Astrocyte (in vitro differentiated cells and primary cell): ENCODE measurements around the gene HOXD13.

Experiments
- EZH2 ChIP-seq: IDR thresholded peaks from 2 replicates; pipeline ENCODE4 v1.6.1; 2012; ENCODE audit warnings: mild to moderate bottlenecking, low read length, inconsistent platforms; ENCODE audit not compliant: insufficient read depth
- TF ChIP-seq, protein P1 (sequence below): IDR thresholded peaks from 2 replicates; pipeline ENCODE4 v1.5.1; 2011; ENCODE audit warnings: low read depth, mild to moderate bottlenecking, inconsistent platforms, low read length, moderate library complexity; ENCODE audit not compliant: insufficient read depth

DNA sequence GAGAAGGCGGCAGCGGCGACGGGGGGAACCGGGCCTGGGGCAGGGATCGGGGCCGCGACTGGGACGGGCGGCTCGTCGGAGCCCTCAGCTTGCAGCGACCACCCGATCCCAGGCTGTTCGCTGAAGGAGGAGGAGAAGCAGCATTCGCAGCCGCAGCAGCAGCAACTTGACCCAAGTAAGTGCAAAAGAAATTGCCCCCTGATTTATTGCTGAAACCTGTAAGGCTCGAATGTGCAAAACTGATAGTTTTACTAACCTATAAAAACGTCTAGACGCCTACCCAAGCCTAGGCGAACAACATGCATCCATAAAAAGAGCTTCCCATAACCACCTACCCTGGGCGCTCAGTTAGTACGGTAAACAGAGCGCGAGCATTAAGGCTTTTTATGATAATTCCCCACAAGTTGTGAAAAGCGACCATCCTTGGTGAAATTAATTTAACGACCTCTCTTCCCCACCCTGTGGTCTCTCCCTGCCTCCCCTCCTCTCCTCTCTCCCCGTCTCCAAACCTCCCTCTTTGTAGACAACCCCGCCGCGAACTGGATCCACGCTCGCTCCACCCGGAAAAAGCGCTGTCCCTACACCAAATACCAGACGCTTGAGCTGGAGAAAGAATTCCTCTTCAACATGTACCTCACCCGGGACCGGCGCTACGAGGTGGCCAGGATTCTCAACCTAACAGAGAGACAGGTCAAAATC, 31.0 kb downstream of the HOXD13 start:
- TF ChIP-seq, protein P1, sequence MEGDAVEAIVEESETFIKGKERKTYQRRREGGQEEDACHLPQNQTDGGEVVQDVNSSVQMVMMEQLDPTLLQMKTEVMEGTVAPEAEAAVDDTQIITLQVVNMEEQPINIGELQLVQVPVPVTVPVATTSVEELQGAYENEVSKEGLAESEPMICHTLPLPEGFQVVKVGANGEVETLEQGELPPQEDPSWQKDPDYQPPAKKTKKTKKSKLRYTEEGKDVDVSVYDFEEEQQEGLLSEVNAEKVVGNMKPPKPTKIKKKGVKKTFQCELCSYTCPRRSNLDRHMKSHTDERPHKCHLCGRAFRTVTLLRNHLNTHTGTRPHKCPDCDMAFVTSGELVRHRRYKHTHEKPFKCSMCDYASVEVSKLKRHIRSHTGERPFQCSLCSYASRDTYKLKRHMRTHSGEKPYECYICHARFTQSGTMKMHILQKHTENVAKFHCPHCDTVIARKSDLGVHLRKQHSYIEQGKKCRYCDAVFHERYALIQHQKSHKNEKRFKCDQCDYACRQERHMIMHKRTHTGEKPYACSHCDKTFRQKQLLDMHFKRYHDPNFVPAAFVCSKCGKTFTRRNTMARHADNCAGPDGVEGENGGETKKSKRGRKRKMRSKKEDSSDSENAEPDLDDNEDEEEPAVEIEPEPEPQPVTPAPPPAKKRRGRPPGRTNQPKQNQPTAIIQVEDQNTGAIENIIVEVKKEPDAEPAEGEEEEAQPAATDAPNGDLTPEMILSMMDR: no peak
- TF ChIP-seq EZH2: peak; percentile 47
